HepG2 (cell line): ENCODE results near the gene PRKCZ. TPM values are rescaled to one million over a fixed set of nuclear protein-coding genes. Genes with fewer than 3 reads are reported as not detected.

Source experiments
- AHR ChIP-seq: IDR thresholded peaks from 2 replicates; pipeline ENCODE4 v1.6.1; 2018; ENCODE audit warnings: missing genetic modification reagents, missing compliant biosample characterization
- DMAP1 ChIP-seq: IDR thresholded peaks from 2 replicates; pipeline ENCODE4 v1.6.1; 2016
- ELF3 ChIP-seq: IDR thresholded peaks from 2 replicates; pipeline ENCODE4 v1.6.1; 2016; ENCODE audit warnings: missing genetic modification reagents, missing compliant biosample characterization
- FOXA1 ChIP-seq, 2 experiments: fragments of 450-650 bp in 1 of 2; sonication (generic) in 1 of 2; formaldehyde crosslinking in 1 of 2; IDR thresholded peaks; 2 replicates each; pipeline versions ENCODE4 v1.4.0 to v1.6.1; 2016 to 2020; ENCODE audit warnings: missing genetic modification reagents in 1 of 2
- HDAC2 ChIP-seq: sonication (generic); formaldehyde crosslinking; IDR thresholded peaks from 2 replicates; pipeline ENCODE4 v1.4.0; 2020; ENCODE audit warnings: missing genetic modification reagents
- KDM4B ChIP-seq: sonication (generic); formaldehyde crosslinking; IDR thresholded peaks from 2 replicates; pipeline ENCODE4 v1.4.0; 2020; ENCODE audit warnings: missing genetic modification reagents
- KDM5A ChIP-seq: fragments of 200-600 bp; sonication (generic); IDR thresholded peaks from 2 replicates; pipeline ENCODE4 v1.7.0; 2018; ENCODE audit warnings: antibody characterized with exemption, mild to moderate bottlenecking, low read length, borderline replicate concordance
- RARA ChIP-seq: IDR thresholded peaks from 2 replicates; pipeline ENCODE4 v1.6.1; 2016; ENCODE audit warnings: missing genetic modification reagents, missing compliant biosample characterization
- RBFOX2 ChIP-seq: fragments of 200-400 bp; formaldehyde crosslinking; IDR thresholded peaks from 2 replicates; pipeline ENCODE4 v1.6.1; 2017; ENCODE audit warnings: low read depth, mild to moderate bottlenecking, low read length
- RELA ChIP-seq: sonication (generic); formaldehyde crosslinking; IDR thresholded peaks from 2 replicates; pipeline ENCODE4 v1.4.0; 2020; ENCODE audit warnings: missing genetic modification reagents
- SNRNP70 ChIP-seq: fragments of 200-400 bp; formaldehyde crosslinking; IDR thresholded peaks from 2 replicates; pipeline ENCODE4 v1.6.1; 2017; ENCODE audit warnings: mild to moderate bottlenecking, low read depth, low read length, moderate library complexity
- SPEN ChIP-seq: sonication (generic); formaldehyde crosslinking; IDR thresholded peaks from 2 replicates; pipeline ENCODE4 v1.5.1; 2020; ENCODE audit warnings: low read depth, mild to moderate bottlenecking, missing genetic modification reagents
- SRSF9 ChIP-seq: fragments of 200-400 bp; formaldehyde crosslinking; IDR thresholded peaks from 2 replicates; pipeline ENCODE4 v1.6.1; 2018; ENCODE audit warnings: borderline replicate concordance, mild to moderate bottlenecking, low read depth, low read length; ENCODE audit not compliant: insufficient read depth, poor library complexity, severe bottlenecking
- TOPORS ChIP-seq: sonication (generic); formaldehyde crosslinking; IDR thresholded peaks from 2 replicates; pipeline ENCODE4 v1.8.0; 2023; ENCODE audit warnings: mild to moderate bottlenecking, missing genetic modification reagents
- ZBTB25 ChIP-seq: IDR thresholded peaks from 2 replicates; pipeline ENCODE4 v1.6.1; 2018; ENCODE audit warnings: missing genetic modification reagents
- ZFY ChIP-seq: sonication (generic); formaldehyde crosslinking; IDR thresholded peaks from 2 replicates; pipeline ENCODE4 v1.4.0; 2020; ENCODE audit warnings: missing genetic modification reagents
- ZHX2 ChIP-seq, 2 experiments: sonication (generic) in 1 of 2; formaldehyde crosslinking in 1 of 2; IDR thresholded peaks; 2 replicates each; pipeline versions ENCODE4 v1.6.1 to v1.9.0; 2014 to 2022; ENCODE audit warnings: antibody characterized with exemption in 1 of 2, borderline replicate concordance in 1 of 2, inconsistent platforms in 1 of 2, low read depth in 1 of 2, missing genetic modification reagents in 1 of 2
- ZNF383 ChIP-seq: sonication (generic); formaldehyde crosslinking; IDR thresholded peaks from 2 replicates; pipeline ENCODE4 v1.4.0; 2020; ENCODE audit warnings: missing genetic modification reagents, mild to moderate bottlenecking, borderline replicate concordance
- ZNF678 ChIP-seq: sonication (generic); formaldehyde crosslinking; IDR thresholded peaks from 2 replicates; pipeline ENCODE4 v1.4.0; 2020; ENCODE audit warnings: mild to moderate bottlenecking, missing genetic modification reagents
- ZNF781 ChIP-seq: sonication (generic); formaldehyde crosslinking; IDR thresholded peaks from 2 replicates; pipeline ENCODE4 v1.5.1; 2020; ENCODE audit warnings: borderline replicate concordance, mild to moderate bottlenecking, missing genetic modification reagents; ENCODE audit errors: not compliant biosample characterization
- ZNF788 ChIP-seq: sonication (generic); formaldehyde crosslinking; IDR thresholded peaks from 2 replicates; pipeline ENCODE4 v1.5.0; 2020; ENCODE audit warnings: mild to moderate bottlenecking, missing genetic modification reagents, borderline replicate concordance
- ZNF883 ChIP-seq: sonication (generic); formaldehyde crosslinking; IDR thresholded peaks from 2 replicates; pipeline ENCODE4 v1.5.1; 2020; ENCODE audit warnings: mild to moderate bottlenecking, missing genetic modification reagents; ENCODE audit errors: not compliant biosample characterization
- ZSCAN25 ChIP-seq: sonication (generic); formaldehyde crosslinking; IDR thresholded peaks from 2 replicates; pipeline ENCODE4 v1.8.0; 2022; ENCODE audit warnings: mild to moderate bottlenecking, missing genetic modification reagents
- polyA plus RNA-seq, 8 experiments: library from polyadenylated mRNA; depleted of rRNA in 3 of 8; stranded (reverse) in 7 of 8; unstranded in 1 of 8; fragments of >200 nt; fragmentation: Illumina TruSeq in 4 of 8; extraction: Trizol in 4 of 8; gene quantifications; 2 replicates each; pipeline versions ENCODE4 v1.2.1 to v1.2.3, GENCODE V29; 2011 to 2016; ENCODE audit warnings: low read depth in 4 of 8, missing spikeins in 1 of 8, mixed read lengths in 1 of 8; ENCODE audit not compliant: insufficient read depth in 1 of 8
- total RNA-seq, 5 experiments: library from RNA; depleted of rRNA; stranded (reverse); fragments of >200 nt; fragmentation: Illumina TruSeq; extraction: Trizol; gene quantifications; 2 replicates each; pipeline ENCODE4 v1.2.3, GENCODE V29; 2016; ENCODE audit warnings: low read depth in 1 of 5

The PRKCZ gene
- total and polyA plus RNA-seq, 2 of the 13 experiments (the other 11 are each of a cell fraction or from before 2014, with no cell fraction given), result 34.7 to 85.2 TPM

GRCh38 chr1:2046953-2047748 is 3.1 kb upstream of the PRKCZ start (continued):
- TF ChIP-seq SPEN (CRISPR knock-in tag) (0 out of 2 replicates have a peak, but pooled peaks have one; percentile 30), DMAP1 (CRISPR knock-in tag) (peak; percentile 58; the same call in 1 of the 2 replicates), ZFY (CRISPR knock-in tag) (peak; percentile 74), ZHX2 (IDR thresholded peaks at IDR 0.05; ENCODE audit: low read depth) (no peak), ZHX2 (CRISPR knock-in tag; IDR thresholded peaks at IDR 0.05; ENCODE audit: borderline replicate concordance) (no peak), HDAC2 (peak; percentile 71), KDM5A (no peak), KDM4B (CRISPR knock-in tag) (no peak), RARA (peak; percentile 73), RELA (CRISPR knock-in tag) (no peak), ZNF788 (peak; percentile 44; the same call in 1 of the 2 replicates), ZNF781 (CRISPR knock-in tag) (no peak), AHR (CRISPR knock-in tag) (no peak), ELF3 (CRISPR knock-in tag) (no peak), ZSCAN25 (CRISPR knock-in tag) (no peak), ZNF678 (0 out of 2 replicates have a peak, but pooled peaks have one; percentile 48), FOXA1 (IDR thresholded peaks at IDR 0.05) (no peak), FOXA1 (CRISPR knock-in tag; IDR thresholded peaks at IDR 0.05) (no peak), ZBTB25 (CRISPR knock-in tag) (no peak; the same call in none of the 2 replicates), TOPORS (no peak), SNRNP70 (no peak), ZNF883 (CRISPR knock-in tag) (no peak), RBFOX2 (no peak; the same call in 1 of the 2 replicates), SRSF9 (no peak), ZNF383 (CRISPR knock-in tag) (no peak)
